GM12801 (cell line): ENCODE data around the gene MAGEA2.
"Not testable (repeated sequence)": the region's sequence is repeated elsewhere in the genome, so short reads cannot be mapped to it uniquely, and the experiment has no call there.

Source experiments
- CTCF ChIP-seq: IDR thresholded peaks from one replicate; pipeline ENCODE4 v1.5.1; 2011; ENCODE audit warnings: control low read depth; ENCODE audit not compliant: insufficient read length; ENCODE audit errors: extremely low read depth

The MAGEA2 gene

GRCh38 chrX:152733261-152733975, 20.2 kb downstream of the MAGEA2 start, which contains the start of the genes CSAG1 and MAGEA12:
Gene CSAG1, minus strand, starts transcription at chrX:152733721. Its CDS starts 1,261 bp downstream, at chrX:152732460.
Gene MAGEA12, plus strand, starts transcription at chrX:152733757. Its CDS starts 2,405 bp downstream, at chrX:152736162.
- no peak for TF ChIP-seq CTCF

GRCh38 chrX:152725409-152725808, 28.2 kb downstream of the MAGEA2 start:
- TF ChIP-seq CTCF = no peak

GRCh38 chrX:152713815-152714787, 39.5 kb downstream of the MAGEA2 start, which contains the start of gene MAGEA2B:
Gene MAGEA2B, plus strand, starts transcription at chrX:152714628. Its CDS starts 2,479 bp downstream, at chrX:152717107.
- not testable (repeated sequence) for TF ChIP-seq CTCF

GRCh38 chrX:152709173-152709572, 44.5 kb downstream of the MAGEA2 start, which contains the start of gene CSAG2:
Gene CSAG2, minus strand, starts transcription at chrX:152709273. Its CDS starts 161 bp downstream, at chrX:152709112.
- TF ChIP-seq CTCF = not testable (repeated sequence)
